Measurements from ENCODE around the gene DTYMK. TPM values are rescaled to one million over a fixed set of nuclear protein-coding genes. Genes with fewer than 3 reads are reported as not detected.

Gene DTYMK
- 10 to 100 TPM; 18.8 TPM for total RNA-seq
- 10 to 100 TPM; 29.4 to 50.3 TPM for polyA plus RNA-seq

- Mint-ChIP-seq H3K27ac (peak within 1 kb of the TSS; percentile 85 to 93 (median 91)), H3K36me3 (peaks cover 7 to 25% of the 10 kb centered on the region in 2 donors), H3K4me3 (peak within 1 kb of the TSS; percentile 87 to 96 (median 94)), H3K9me3 (no peaks in the 10 kb centered on the region), H3K4me1 (peaks cover 14 to 40% (median 26%) of the 10 kb centered on the region in 4 donors), H3K27me3 (no peaks in the 10 kb centered on the region)
- Histone ChIP-seq H3K4me1 (ENCODE audit: insufficient read depth, low read length) (peaks cover 32% of the 10 kb centered on the region), H3K27me3 (ENCODE audit: insufficient read depth, low read length) (no peaks in the 10 kb centered on the region), H3K4me3 (ENCODE audit: low read length in 2 of 2) (peak within 1 kb of the TSS; percentile 57 to 89), H3K9me3 (ENCODE audit: control insufficient read depth in 1 of 2, low read length in 2 of 2) (no peaks in the 10 kb centered on the region), H3K27ac (ENCODE audit: low read depth, low read length) (peak within 1 kb of the TSS; percentile 80), H3K36me3 (ENCODE audit: insufficient read depth, low read length) (peaks cover 9% of the 10 kb centered on the region)
- intact Hi-C loops (cut with micrococcal nuclease), result loop anchor here (1.0 to 5.0 kb wide), 6 partner anchors 15 to 1120 kb away; partner anchors contain the start of genes ATG4B, D2HGDH, ING5 and RNPEPL1
- peak; percentile 95 to 98 (median 97) for DNase-seq
- CTCF ChIA-PET (ENCODE audit: partially characterized antibody), result interaction anchor here (0.8 to 4.3 kb wide), 7 partner anchors 14 to 192 kb away, joined by 3 to 42 read pairs (median 4); partner anchors contain the start of gene ING5
- POLR2A ChIA-PET (ENCODE audit: partially characterized antibody), result interaction anchor here (0.6 to 8.0 kb wide), 19 partner anchors 9 to 371 kb away, joined by 3 to 145 read pairs (median 4); partner anchors contain the start of genes ATG4B, D2HGDH, HDLBP and ING5
Observed at GRCh38 chr2:241686650-241687425, at the start of gene DTYMK. Gene DTYMK (minus strand): TSS chr2:241686815. CDS start chr2:241686783, 32 bp downstream.

GRCh38 chr2:241736111-241736510 is 49.5 kb upstream of the DTYMK start:
- H3K27me3 Mint-ChIP-seq, result no peaks in the 10 kb centered on the region
- POLR2A ChIA-PET (ENCODE audit: partially characterized antibody), result interaction anchor here (3.2 kb wide), 1 partner anchor 68 kb away, joined by 16 read pairs; no protein-coding TSS in a partner anchor
- CTCF ChIA-PET (ENCODE audit: partially characterized antibody), result interaction anchor here (2.3 to 6.8 kb wide), 2 partner anchors 35 to 143 kb away, joined by 6 to 36 read pairs; partner anchors contain the start of gene ING5
- H3K36me3 Mint-ChIP-seq, result peaks cover 0 to 1% of the 10 kb centered on the region in 2 donors
- peaks cover 20 to 54% (median 36%) of the 10 kb centered on the region in 4 donors for H3K4me1 Mint-ChIP-seq
- intact Hi-C loops (cut with micrococcal nuclease), result no loop called here
- no peak for DNase-seq
- H3K4me3 Mint-ChIP-seq, result peak overlapping the region; percentile 79 to 89 (median 85)
- no peaks in the 10 kb centered on the region for H3K9me3 ChIP-seq (ENCODE audit: control insufficient read depth in 1 of 2, low read length in 2 of 2)
- H3K9me3 Mint-ChIP-seq, result peaks cover 0 to 3% (median 0%) of the 10 kb centered on the region in 8 donors
- H3K4me1 ChIP-seq (ENCODE audit: insufficient read depth, low read length), result peaks cover 31% of the 10 kb centered on the region
- H3K4me3 ChIP-seq (ENCODE audit: low read length in 2 of 2), result no peak overlapping the region
- H3K36me3 ChIP-seq (ENCODE audit: insufficient read depth, low read length), result no peaks in the 10 kb centered on the region
- peak overlapping the region; percentile 10 to 85 (median 42) for H3K27ac Mint-ChIP-seq
- H3K27me3 ChIP-seq (ENCODE audit: insufficient read depth, low read length), result no peaks in the 10 kb centered on the region
- no peak overlapping the region for H3K27ac ChIP-seq (ENCODE audit: low read depth, low read length)

- Mint-ChIP-seq H3K4me1 (peaks cover 16 to 54% (median 30%) of the 10 kb centered on the region in 4 donors), H3K27me3 (no peaks in the 10 kb centered on the region), H3K36me3 (peaks cover 0 to 1% of the 10 kb centered on the region in 2 donors), H3K27ac (peak within 1 kb of the TSS; percentile 57 to 90 (median 79)), H3K9me3 (peaks cover 0 to 3% (median 0%) of the 10 kb centered on the region in 8 donors), H3K4me3 (peak within 1 kb of the TSS; percentile 79 to 89 (median 85))
- Histone ChIP-seq H3K36me3 (ENCODE audit: insufficient read depth, low read length) (no peaks in the 10 kb centered on the region), H3K9me3 (ENCODE audit: control insufficient read depth in 1 of 2, low read length in 2 of 2) (no peaks in the 10 kb centered on the region), H3K4me1 (ENCODE audit: insufficient read depth, low read length) (peaks cover 17% of the 10 kb centered on the region), H3K27ac (ENCODE audit: low read depth, low read length) (peak within 1 kb of the TSS; percentile 67), H3K27me3 (ENCODE audit: insufficient read depth, low read length) (no peaks in the 10 kb centered on the region), H3K4me3 (ENCODE audit: low read length in 2 of 2) (peak within 1 kb of the TSS; percentile 34 to 93)
- ChIA-PET CTCF (ENCODE audit: partially characterized antibody) (interaction anchor here (1.1 to 6.8 kb wide), 6 partner anchors 10 to 146 kb away, joined by 3 to 36 read pairs (median 5); partner anchors contain the start of genes ING5 and RTP5), POLR2A (ENCODE audit: partially characterized antibody) (interaction anchor here (0.8 to 3.2 kb wide), 17 partner anchors 9 to 419 kb away, joined by 3 to 40 read pairs (median 8); partner anchors contain the start of genes ATG4B, DTYMK, HDLBP and ING5)
- intact Hi-C loops (cut with micrococcal nuclease), result loop anchor here (1.0 to 2.0 kb wide), 4 partner anchors 25 to 147 kb away; partner anchors contain the start of genes DTYMK and ING5
- DNase-seq, result peak; percentile 89 to 95 (median 91)
Observed at GRCh38 chr2:241734467-241735208, 48.0 kb upstream of the DTYMK start, which contains the start of gene D2HGDH. Gene D2HGDH (plus strand): TSS chr2:241734630. CDS start chr2:241735225, 595 bp downstream.

GRCh38 chr2:241734208-241734466 is 47.5 kb upstream of the DTYMK start:
- DNase-seq, result no peak
- no peaks in the 10 kb centered on the region for H3K27me3 Mint-ChIP-seq
- H3K4me1 Mint-ChIP-seq, result peaks cover 16 to 50% (median 28%) of the 10 kb centered on the region in 4 donors
- H3K36me3 ChIP-seq (ENCODE audit: insufficient read depth, low read length), result no peaks in the 10 kb centered on the region
- H3K27ac Mint-ChIP-seq, result peak overlapping the region in 2 of 7 donors; percentile 70 to 90
- POLR2A ChIA-PET (ENCODE audit: partially characterized antibody), result interaction anchor here (0.8 to 3.2 kb wide), 16 partner anchors 8 to 147 kb away, joined by 3 to 40 read pairs (median 8); partner anchors contain the start of genes ATG4B, DTYMK, ING5 and PDCD1
- peaks cover 0 to 1% of the 10 kb centered on the region in 2 donors for H3K36me3 Mint-ChIP-seq
- peak overlapping the region; percentile 27 to 89 (median 64) for H3K4me3 Mint-ChIP-seq
- peak overlapping the region; percentile 67 for H3K27ac ChIP-seq (ENCODE audit: low read depth, low read length)
- peaks cover 14% of the 10 kb centered on the region for H3K4me1 ChIP-seq (ENCODE audit: insufficient read depth, low read length)
- no peaks in the 10 kb centered on the region for H3K9me3 ChIP-seq (ENCODE audit: control insufficient read depth in 1 of 2, low read length in 2 of 2)
- no peaks in the 10 kb centered on the region for H3K27me3 ChIP-seq (ENCODE audit: insufficient read depth, low read length)
- H3K9me3 Mint-ChIP-seq, result peaks cover 0 to 3% (median 0%) of the 10 kb centered on the region in 8 donors
- CTCF ChIA-PET (ENCODE audit: partially characterized antibody), result interaction anchor here (1.0 to 6.8 kb wide), 8 partner anchors 9 to 147 kb away, joined by 3 to 36 read pairs (median 5); partner anchors contain the start of genes ING5 and RTP5
- intact Hi-C loops (cut with micrococcal nuclease), result loop anchor here (1.0 to 2.0 kb wide), 3 partner anchors 32 to 147 kb away; partner anchors contain the start of genes DTYMK and ING5
- H3K4me3 ChIP-seq (ENCODE audit: low read length in 2 of 2), result peak overlapping the region in 1 of 2 donors; percentile 93

- POLR2A ChIA-PET (ENCODE audit: partially characterized antibody), result interaction anchor here (0.7 to 3.2 kb wide), 16 partner anchors 8 to 148 kb away, joined by 3 to 40 read pairs (median 8); partner anchors contain the start of genes ATG4B, DTYMK, ING5 and PDCD1
Observed at GRCh38 chr2:241733391-241734207, 47.0 kb upstream of the DTYMK start.

More at GRCh38 chr2:241733391-241734207, 47.0 kb upstream of the DTYMK start:
- H3K4me3 Mint-ChIP-seq, result peak overlapping the region; percentile 46 to 80 (median 64)
- peaks cover 14% of the 10 kb centered on the region for H3K4me1 ChIP-seq (ENCODE audit: insufficient read depth, low read length)
- H3K36me3 Mint-ChIP-seq, result peaks cover 0 to 1% of the 10 kb centered on the region in 2 donors
- H3K27ac Mint-ChIP-seq, result peak overlapping the region; percentile 22 to 90 (median 70)
- CTCF ChIA-PET (ENCODE audit: partially characterized antibody), result interaction anchor here (0.7 to 6.8 kb wide), 8 partner anchors 8 to 147 kb away, joined by 3 to 36 read pairs (median 4); partner anchors contain the start of genes DTYMK, ING5 and RTP5
- H3K9me3 ChIP-seq (ENCODE audit: control insufficient read depth in 1 of 2, low read length in 2 of 2), result no peaks in the 10 kb centered on the region
- no peaks in the 10 kb centered on the region for H3K36me3 ChIP-seq (ENCODE audit: insufficient read depth, low read length)
- peak in 1 of 5 donors; percentile 52 for DNase-seq
- peak overlapping the region in 1 of 2 donors; percentile 93 for H3K4me3 ChIP-seq (ENCODE audit: low read length in 2 of 2)
- H3K27ac ChIP-seq (ENCODE audit: low read depth, low read length), result peak overlapping the region; percentile 67
- peaks cover 12 to 48% (median 25%) of the 10 kb centered on the region in 4 donors for H3K4me1 Mint-ChIP-seq
- H3K9me3 Mint-ChIP-seq, result peaks cover 0 to 2% (median 0%) of the 10 kb centered on the region in 8 donors
- H3K27me3 ChIP-seq (ENCODE audit: insufficient read depth, low read length), result no peaks in the 10 kb centered on the region
- no peaks in the 10 kb centered on the region for H3K27me3 Mint-ChIP-seq
- intact Hi-C loops (cut with micrococcal nuclease), result loop anchor here (1.0 to 2.0 kb wide), 3 partner anchors 31 to 148 kb away; partner anchors contain the start of genes DTYMK and ING5
